ENCODE measurements around the gene DVL1. TPM values are rescaled to one million over a fixed set of nuclear protein-coding genes. Genes with fewer than 3 reads are reported as not detected.

Gene DVL1
- total RNA-seq, 1 experiment from 2014 or later, result 91.4 TPM

- TF ChIP-seq, protein P1, sequence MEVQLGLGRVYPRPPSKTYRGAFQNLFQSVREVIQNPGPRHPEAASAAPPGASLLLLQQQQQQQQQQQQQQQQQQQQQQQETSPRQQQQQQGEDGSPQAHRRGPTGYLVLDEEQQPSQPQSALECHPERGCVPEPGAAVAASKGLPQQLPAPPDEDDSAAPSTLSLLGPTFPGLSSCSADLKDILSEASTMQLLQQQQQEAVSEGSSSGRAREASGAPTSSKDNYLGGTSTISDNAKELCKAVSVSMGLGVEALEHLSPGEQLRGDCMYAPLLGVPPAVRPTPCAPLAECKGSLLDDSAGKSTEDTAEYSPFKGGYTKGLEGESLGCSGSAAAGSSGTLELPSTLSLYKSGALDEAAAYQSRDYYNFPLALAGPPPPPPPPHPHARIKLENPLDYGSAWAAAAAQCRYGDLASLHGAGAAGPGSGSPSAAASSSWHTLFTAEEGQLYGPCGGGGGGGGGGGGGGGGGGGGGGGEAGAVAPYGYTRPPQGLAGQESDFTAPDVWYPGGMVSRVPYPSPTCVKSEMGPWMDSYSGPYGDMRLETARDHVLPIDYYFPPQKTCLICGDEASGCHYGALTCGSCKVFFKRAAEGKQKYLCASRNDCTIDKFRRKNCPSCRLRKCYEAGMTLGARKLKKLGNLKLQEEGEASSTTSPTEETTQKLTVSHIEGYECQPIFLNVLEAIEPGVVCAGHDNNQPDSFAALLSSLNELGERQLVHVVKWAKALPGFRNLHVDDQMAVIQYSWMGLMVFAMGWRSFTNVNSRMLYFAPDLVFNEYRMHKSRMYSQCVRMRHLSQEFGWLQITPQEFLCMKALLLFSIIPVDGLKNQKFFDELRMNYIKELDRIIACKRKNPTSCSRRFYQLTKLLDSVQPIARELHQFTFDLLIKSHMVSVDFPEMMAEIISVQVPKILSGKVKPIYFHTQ (CRISPR knock-in tag; IDR thresholded peaks at IDR 0.05), result no peak
- no peak for TF ChIP-seq ZNF396 (CRISPR knock-in tag; IDR thresholded peaks at IDR 0.05; ENCODE audit: borderline replicate concordance)
- TF ChIP-seq JUN (CRISPR knock-in tag; IDR thresholded peaks at IDR 0.05), result no peak
- no peak for TF ChIP-seq ATF1 (CRISPR knock-in tag; IDR thresholded peaks at IDR 0.05)
- no peak for TF ChIP-seq EMX1 (CRISPR knock-in tag; IDR thresholded peaks at IDR 0.05)
Observed at GRCh38 chr1:1314237-1314586, 35.0 kb downstream of the DVL1 start (continued).

GRCh38 chr1:1313500-1314236 is 35.5 kb downstream of the DVL1 start:
- Mint-ChIP-seq H3K4me3 (no peak overlapping the region), H3K36me3 (peaks cover 16% of the 10 kb centered on the region), H3K27me3 (ENCODE audit: low read depth) (no peaks in the 10 kb centered on the region), H3K9me3 (no peaks in the 10 kb centered on the region), H3K4me1 (peaks cover 15% of the 10 kb centered on the region), H3K27ac (no peak overlapping the region)
- ATAC-seq, result no peak
- POLR2A ChIA-PET, result no interaction called here
- DNase-seq (ENCODE audit: low spot score), result no peak
- CTCF ChIA-PET, result interaction anchor here (1.4 kb wide), 1 partner anchor 22 kb away, joined by 5 read pairs; no protein-coding TSS in a partner anchor
- TF ChIP-seq ZNF219 (CRISPR knock-in tag; IDR thresholded peaks at IDR 0.05; ENCODE audit: borderline replicate concordance) (no peak), ZBTB43 (CRISPR knock-in tag; IDR thresholded peaks at IDR 0.05) (0 out of 2 replicates have a peak, but pooled peaks have one; percentile 3)

- TF ChIP-seq ZBTB43 (CRISPR knock-in tag; IDR thresholded peaks at IDR 0.05), result 0 out of 2 replicates have a peak, but pooled peaks have one; percentile 2
- no peak for TF ChIP-seq NR1H2 (CRISPR knock-in tag; IDR thresholded peaks at IDR 0.05)
- peaks cover 16% of the 10 kb centered on the region for H3K36me3 Mint-ChIP-seq
- H3K27me3 Mint-ChIP-seq (ENCODE audit: low read depth), result no peaks in the 10 kb centered on the region
- H3K4me3 Mint-ChIP-seq, result no peak overlapping the region
- ChIA-PET POLR2A (no interaction called here), CTCF (interaction anchor here (1.4 kb wide), 1 partner anchor 21 kb away, joined by 5 read pairs; no protein-coding TSS in a partner anchor)
- no peak for ATAC-seq
- no peak overlapping the region; the same call in 1 of the 2 replicates for H3K27ac Mint-ChIP-seq
- H3K9me3 Mint-ChIP-seq, result no peaks in the 10 kb centered on the region
- peaks cover 15% of the 10 kb centered on the region for H3K4me1 Mint-ChIP-seq
- no peak for DNase-seq (ENCODE audit: low spot score)
Observed at GRCh38 chr1:1312450-1313314, 36.5 kb downstream of the DVL1 start.

DNA sequence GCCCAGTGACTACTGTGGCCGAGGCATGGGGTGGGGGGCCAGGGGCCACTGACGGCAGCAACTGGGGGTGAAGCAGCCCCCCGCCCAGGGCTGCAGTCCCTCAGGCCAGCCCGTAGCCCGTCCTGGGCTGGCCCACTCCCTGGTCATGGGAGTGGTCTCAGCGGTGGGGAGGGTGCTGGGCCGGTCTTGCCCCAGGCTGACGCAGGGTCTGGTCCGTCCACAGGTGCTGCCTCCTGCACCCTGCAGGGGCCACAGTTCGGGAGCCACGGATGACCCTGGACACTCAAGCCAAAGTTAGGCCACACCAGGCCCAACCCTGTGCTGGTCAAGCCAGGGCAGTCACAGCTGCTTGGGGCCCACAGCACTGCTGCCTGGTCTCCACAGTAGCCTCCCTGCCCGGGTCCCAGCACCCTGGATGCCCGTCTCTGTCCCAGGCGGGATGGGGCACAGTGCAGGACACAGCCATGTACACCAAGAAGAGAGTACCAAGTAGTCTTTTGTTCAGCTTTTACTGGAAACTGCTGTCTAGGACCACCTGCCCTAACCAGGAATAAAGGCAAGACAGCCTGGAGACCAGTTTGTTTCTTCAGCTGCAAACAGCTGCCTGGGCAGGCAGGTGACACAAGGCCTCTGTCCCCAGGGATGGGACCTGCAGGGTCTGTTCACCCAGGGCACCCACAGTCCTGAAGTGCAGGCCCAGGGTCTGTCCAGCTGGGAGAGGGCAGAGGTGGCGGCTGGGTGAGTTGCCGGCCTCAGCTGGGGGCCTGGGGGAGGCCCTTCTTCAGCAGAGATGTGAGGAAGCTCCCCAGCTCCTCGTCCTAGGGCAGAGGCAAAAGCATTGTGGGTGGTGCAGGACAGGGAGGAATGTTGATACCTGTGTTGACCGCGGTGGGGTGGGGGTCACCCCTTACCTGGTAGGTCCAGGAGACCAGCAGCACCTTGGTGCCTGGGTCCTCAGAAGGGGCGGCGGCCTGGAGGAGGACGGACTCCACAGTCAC is 37.8 kb downstream of the DVL1 start:
- Mint-ChIP-seq H3K9me3 (no peaks in the 10 kb centered on the region), H3K36me3 (peaks cover 13% of the 10 kb centered on the region), H3K27me3 (ENCODE audit: low read depth) (peaks cover 6% of the 10 kb centered on the region; the same call in 1 of the 2 replicates), H3K4me3 (no peak overlapping the region), H3K4me1 (peaks cover 23% of the 10 kb centered on the region), H3K27ac (no peak overlapping the region)
- no peak for DNase-seq (ENCODE audit: low spot score)
- ChIA-PET POLR2A (interaction anchor here (1.1 kb wide), 1 partner anchor 297 kb away, joined by 3 read pairs; no protein-coding TSS in a partner anchor), CTCF (interaction anchor here (3.2 kb wide), 1 partner anchor 20 kb away, joined by 17 read pairs; no protein-coding TSS in a partner anchor)
- ATAC-seq, result no peak
- no peak for TF ChIP-seq USF1 (CRISPR knock-in tag; IDR thresholded peaks at IDR 0.05)
- TF ChIP-seq, protein P2, sequence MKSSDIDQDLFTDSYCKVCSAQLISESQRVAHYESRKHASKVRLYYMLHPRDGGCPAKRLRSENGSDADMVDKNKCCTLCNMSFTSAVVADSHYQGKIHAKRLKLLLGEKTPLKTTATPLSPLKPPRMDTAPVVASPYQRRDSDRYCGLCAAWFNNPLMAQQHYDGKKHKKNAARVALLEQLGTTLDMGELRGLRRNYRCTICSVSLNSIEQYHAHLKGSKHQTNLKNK (CRISPR knock-in tag; IDR thresholded peaks at IDR 0.05), result no peak
- TF ChIP-seq, protein P3, sequence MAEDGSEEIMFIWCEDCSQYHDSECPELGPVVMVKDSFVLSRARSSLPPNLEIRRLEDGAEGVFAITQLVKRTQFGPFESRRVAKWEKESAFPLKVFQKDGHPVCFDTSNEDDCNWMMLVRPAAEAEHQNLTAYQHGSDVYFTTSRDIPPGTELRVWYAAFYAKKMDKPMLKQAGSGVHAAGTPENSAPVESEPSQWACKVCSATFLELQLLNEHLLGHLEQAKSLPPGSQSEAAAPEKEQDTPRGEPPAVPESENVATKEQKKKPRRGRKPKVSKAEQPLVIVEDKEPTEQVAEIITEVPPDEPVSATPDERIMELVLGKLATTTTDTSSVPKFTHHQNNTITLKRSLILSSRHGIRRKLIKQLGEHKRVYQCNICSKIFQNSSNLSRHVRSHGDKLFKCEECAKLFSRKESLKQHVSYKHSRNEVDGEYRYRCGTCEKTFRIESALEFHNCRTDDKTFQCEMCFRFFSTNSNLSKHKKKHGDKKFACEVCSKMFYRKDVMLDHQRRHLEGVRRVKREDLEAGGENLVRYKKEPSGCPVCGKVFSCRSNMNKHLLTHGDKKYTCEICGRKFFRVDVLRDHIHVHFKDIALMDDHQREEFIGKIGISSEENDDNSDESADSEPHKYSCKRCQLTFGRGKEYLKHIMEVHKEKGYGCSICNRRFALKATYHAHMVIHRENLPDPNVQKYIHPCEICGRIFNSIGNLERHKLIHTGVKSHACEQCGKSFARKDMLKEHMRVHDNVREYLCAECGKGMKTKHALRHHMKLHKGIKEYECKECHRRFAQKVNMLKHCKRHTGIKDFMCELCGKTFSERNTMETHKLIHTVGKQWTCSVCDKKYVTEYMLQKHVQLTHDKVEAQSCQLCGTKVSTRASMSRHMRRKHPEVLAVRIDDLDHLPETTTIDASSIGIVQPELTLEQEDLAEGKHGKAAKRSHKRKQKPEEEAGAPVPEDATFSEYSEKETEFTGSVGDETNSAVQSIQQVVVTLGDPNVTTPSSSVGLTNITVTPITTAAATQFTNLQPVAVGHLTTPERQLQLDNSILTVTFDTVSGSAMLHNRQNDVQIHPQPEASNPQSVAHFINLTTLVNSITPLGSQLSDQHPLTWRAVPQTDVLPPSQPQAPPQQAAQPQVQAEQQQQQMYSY (CRISPR knock-in tag; IDR thresholded peaks at IDR 0.05), result no peak
- TF ChIP-seq GRHL2 (CRISPR knock-in tag; IDR thresholded peaks at IDR 0.05; ENCODE audit: insufficient replicate concordance, severe bottlenecking), result no peak

Data from WTC11 (cell line).